Measurements from ENCODE around the gene SERPINA3.

Gene SERPINA3

DNA sequence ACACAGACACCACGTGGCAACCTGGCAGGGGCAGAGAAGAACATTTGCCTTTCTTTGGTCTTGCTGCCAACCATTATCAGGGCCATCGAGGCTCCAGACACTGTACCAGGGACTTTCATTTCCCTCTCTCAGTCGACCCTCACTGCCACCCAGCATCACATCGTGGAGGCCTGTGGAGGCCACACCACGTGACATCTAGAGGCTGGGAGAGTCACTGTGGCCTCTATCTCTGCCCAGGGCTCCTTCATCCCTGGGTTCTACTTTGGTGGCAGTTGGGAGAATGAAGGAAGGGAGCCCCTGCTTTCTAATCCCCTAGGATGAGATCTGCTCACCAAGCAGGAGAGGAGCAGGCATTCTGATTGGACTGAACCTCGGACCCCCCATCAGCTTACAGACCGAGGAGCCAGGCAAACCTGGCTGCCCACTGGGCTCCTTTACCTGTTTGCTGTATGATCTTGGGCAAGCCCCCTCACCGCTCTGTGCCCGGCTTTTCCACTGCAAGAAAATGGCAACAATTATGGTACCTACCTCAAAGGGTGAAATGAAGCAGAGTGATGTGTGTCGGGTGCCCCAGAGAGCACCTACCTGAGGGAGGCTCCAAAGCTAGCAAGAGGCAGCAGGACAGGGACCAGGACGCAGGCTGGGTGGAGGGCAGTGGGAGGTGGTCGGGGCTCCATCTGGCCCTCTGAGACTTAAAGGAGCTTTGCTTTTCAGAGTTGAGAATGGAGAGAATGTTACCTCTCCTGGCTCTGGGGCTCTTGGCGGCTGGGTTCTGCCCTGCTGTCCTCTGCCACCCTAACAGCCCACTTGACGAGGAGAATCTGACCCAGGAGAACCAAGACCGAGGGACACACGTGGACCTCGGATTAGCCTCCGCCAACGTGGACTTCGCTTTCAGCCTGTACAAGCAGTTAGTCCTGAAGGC lies 1.8 kb downstream of the SERPINA3 start:
- DNase-seq (ENCODE audit: low read depth) = no peak

DNA sequence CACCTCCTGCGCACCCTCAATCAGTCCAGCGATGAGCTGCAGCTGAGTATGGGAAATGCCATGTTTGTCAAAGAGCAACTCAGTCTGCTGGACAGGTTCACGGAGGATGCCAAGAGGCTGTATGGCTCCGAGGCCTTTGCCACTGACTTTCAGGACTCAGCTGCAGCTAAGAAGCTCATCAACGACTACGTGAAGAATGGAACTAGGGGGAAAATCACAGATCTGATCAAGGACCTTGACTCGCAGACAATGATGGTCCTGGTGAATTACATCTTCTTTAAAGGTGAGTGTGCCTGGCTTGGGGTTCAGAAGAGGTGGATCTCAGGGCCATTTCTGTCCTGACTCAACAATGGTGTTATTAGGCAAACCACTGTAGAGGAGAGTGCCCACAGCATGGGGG lies 2.6 kb downstream of the SERPINA3 start:
- DNase-seq (ENCODE audit: low read depth) = no peak

DNA sequence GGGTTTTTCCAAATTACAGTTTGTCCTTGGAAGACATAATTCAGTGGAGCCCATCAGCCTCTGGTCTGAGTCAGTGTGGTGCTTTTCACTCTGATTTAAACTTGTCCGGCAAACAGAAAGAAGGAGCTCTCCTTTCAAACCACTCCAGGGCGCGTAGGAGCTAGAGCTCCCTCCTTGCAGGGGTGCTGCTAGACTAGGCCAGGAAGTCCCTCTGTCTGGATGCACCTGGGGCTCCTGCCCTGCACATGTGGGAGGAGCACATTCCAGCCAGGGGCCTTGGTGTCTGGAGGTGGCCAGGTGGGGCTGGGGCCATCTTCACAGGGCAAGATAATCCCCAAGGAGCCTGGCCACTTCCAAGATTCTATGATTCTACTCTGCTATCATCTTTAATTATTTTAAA lies 3.1 kb downstream of the SERPINA3 start:
- DNase-seq (ENCODE audit: low read depth) = no peak

DNA sequence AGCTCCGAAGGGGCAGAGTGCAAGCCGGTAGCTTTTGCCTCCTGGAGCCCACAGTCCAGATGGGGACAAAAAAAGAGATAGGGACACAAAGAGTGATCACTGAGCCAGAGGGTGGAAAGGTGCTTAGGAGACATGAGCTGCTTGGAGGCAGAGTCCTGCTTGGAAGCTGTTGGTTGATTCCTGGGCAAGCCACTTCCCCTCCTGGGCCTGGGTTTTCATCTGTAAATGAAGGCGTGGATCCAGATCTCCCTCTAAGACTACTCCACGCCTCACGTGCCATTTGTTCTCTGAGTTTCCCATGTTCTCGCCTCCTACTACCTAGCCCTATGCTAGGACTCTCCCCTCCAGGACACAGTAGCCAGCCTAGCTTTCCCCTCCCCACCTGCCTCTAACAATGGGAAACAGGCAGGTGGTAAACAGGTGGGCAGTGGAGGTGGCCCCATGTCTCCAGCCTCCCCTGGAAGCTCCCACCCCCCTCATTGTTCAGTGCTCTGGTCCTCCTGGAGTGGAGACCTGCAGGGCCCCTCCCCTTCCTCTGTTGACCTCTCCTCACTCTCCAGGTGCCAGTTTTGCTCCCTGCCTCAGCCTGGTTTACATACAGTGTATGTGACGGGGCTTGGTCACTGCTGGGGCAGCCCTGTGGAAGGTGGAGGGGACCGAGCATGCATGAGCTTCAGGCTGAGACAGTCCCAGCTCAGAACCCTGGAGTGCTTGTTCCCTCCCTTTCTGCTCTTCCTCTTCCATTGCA lies 3.8 kb downstream of the SERPINA3 start:
- DNase-seq (ENCODE audit: low read depth) = no peak

DNA sequence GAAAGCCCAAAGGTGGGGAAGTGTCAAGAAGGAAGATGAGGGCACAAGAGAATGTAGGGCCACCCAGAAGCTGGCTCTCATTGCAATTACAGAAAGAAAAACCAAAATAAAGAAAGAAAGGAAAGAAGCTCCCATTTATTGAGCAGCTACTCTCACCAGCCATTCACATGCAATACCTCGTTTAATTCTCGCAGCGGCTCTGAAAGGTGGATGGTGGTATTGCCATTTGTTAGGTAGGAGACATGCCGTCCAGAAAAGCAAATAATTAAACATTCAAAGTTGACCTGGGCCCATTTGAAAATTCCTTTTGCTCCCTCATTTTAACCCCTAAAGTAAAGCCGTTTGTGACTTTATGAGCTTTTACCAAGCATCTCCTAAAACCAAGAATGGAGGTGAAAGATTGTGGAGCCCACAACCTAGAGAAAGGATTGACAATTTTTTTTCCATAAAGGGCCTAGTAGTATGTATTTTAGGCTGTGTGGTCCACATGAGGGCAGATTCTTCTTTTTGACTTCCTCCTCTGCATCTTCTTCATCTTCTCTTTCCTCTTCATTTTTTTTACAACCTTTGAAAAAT lies 5.3 kb downstream of the SERPINA3 start:
- DNase-seq (ENCODE audit: low read depth) = no peak

DNA sequence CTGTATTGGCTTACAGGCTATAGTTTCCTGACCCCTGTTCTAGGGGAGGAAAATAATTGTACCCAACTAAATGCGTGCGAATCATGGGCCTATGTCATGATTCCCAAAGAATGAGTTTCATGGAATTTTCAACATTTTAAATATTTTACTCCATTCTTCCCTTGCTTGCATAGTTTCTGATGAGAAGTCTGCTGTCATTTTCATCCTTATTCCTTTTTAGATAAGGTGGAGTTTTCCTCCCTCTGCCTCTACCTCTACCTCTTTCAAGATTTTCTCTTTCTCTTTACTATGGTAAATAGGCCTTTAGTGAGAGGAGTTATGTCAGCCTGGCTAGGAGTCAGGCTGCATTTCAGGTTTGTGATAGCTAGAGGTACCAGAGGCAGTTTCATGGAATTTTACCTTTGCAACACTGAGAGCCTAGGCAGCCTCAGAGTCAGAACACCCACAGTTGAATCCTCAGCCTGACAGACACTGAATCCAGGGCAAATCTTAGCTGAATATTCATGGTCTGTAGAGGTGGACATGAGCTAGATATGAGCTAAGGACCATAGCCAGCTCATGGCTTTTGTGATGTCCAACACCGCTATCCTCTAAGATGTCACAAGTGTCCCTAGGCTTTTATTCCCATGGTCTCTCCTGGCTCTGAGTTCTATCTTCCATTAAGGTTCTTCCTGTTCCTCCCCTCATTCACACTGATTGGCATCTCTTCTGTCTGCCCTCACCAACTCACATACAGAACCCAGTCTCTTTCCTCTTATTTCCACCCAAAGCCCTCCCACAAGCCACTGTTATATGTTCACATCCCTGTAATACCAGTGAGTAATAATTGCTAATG lies 6.0 kb downstream of the SERPINA3 start:
- DNase-seq (ENCODE audit: low read depth) = no peak

DNA sequence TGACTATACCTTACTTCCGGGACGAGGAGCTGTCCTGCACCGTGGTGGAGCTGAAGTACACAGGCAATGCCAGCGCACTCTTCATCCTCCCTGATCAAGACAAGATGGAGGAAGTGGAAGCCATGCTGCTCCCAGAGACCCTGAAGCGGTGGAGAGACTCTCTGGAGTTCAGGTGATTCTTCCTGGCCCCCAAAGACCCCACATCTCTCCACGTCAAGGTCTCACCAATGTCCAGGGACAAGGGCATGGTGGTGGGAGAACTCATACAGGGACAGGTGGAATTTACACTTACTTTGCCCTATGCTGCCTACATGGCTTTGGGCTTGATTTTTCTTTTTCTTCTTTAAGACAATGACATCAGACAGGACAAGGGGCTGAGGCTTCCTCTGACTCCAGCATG lies 7.1 kb downstream of the SERPINA3 start:
- DNase-seq (ENCODE audit: low read depth) = no peak

DNA sequence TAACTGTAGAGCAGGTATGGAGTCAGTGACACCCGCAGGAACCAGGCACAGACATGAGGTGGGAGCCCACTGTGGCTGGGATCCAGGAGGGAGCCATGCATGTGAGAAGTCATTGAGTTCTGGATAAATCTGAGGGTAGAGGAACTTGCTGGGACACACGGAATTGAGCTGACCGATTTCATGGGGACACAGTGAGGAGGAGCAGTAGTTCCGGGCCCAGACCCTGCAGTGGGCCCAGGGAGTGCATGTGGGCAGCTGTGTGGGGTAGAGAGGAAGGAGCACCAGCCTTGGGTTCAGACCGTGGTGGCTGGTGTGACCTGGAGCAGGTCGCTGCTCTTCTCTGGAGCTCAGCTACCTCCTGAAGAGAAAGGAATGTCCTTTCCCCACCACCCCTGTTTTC lies 8.4 kb downstream of the SERPINA3 start:
- DNase-seq (ENCODE audit: low read depth) = no peak

- no peak for DNase-seq (ENCODE audit: low read depth)
Measured at GRCh38 chr14:94621358-94622134, 9.4 kb downstream of the SERPINA3 start.

DNA sequence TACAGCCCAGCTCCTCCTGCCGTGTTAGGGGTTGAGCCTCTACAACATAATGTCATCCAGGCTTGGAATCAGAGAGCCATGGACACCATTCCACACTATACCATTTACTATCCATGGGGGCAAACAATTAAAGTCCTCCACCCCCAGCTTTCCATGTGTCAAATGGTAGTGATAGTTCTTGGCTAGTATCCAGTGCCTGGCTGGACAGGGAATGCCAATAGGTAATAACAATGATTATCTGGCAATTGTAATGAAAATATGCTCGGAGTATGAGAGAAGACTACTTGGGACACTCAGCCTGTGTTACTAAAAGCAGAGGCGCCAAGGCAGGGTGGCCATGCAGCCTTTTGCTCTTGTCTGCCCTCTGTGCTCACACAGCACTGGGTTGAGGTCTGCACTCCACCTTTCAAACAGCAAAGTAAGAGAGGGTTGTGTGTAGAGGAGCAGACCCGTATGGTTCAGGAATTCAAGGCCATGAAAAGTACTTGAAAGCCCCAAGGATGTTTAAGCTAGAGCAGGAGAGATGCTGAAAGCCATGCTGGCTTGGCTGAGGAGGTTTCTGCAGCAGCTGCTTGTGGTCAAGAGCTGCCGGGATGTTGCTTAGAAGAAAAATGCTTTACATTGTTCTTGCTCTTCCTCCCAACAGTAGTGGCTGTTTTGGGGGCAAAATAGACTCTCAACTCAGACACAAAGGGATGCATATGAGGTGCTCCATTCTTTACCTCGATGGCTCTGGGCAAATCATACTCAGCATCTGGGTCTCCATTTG lies 10.6 kb downstream of the SERPINA3 start:
- no peak for DNase-seq (ENCODE audit: low read depth)

DNA sequence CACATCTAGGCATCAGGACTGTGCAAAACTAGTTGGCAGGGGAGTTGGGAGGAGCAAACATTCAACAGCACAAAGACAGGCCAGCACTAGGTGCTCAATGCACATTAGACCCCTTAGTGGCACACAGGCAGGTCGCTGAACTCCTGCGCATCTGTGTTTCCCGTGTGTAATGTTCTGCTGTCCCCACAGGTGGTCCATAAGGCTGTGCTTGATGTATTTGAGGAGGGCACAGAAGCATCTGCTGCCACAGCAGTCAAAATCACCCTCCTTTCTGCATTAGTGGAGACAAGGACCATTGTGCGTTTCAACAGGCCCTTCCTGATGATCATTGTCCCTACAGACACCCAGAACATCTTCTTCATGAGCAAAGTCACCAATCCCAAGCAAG lies 11.2 kb downstream of the SERPINA3 start:
- DNase-seq (ENCODE audit: low read depth) = no peak

GRCh38 chr14:94623856-94624499 lies 11.8 kb downstream of the SERPINA3 start:
- no peak for DNase-seq (ENCODE audit: low read depth)

GRCh38 chr14:94624537-94625352 lies 12.6 kb downstream of the SERPINA3 start:
- no peak for DNase-seq (ENCODE audit: low read depth)

DNA sequence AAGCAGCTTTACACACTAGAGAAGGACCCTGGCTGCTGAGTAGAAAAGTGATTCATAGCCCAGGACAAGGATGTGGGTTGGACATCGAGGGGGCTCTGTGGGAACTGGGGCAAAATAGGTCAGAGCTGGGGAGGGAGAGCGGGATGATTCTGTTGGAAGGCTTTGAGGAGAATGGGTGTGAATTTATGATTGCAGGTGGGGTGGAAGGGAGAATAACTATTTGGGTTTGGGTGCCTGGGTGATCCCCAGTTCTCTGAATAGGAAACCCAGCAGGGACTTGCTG lies 13.1 kb downstream of the SERPINA3 start:
- DNase-seq (ENCODE audit: low read depth) = no peak

- no peak for DNase-seq (ENCODE audit: low read depth)
Measured at GRCh38 chr14:94628578-94628977, 16.4 kb downstream of the SERPINA3 start.

DNA sequence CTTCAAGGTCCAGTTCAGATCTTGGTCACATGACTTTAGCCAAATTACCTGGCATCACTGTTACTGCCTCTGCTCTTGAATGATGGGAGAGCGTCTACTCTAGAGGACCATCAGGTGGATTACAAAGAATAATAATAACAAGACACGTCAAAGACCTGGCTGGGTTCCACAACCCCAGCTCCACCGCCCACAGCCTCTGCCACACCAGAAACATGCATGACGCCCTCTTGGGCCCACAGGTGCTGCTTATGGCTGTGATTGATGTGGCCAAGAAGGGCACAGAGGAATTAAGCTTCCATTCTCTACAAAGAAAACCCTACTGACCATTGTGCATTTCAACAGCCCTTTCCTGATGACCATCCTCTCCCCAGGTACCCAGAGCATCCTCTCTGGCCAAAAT lies 18.2 kb downstream of the SERPINA3 start:
- DNase-seq (ENCODE audit: low read depth) = no peak

DNA sequence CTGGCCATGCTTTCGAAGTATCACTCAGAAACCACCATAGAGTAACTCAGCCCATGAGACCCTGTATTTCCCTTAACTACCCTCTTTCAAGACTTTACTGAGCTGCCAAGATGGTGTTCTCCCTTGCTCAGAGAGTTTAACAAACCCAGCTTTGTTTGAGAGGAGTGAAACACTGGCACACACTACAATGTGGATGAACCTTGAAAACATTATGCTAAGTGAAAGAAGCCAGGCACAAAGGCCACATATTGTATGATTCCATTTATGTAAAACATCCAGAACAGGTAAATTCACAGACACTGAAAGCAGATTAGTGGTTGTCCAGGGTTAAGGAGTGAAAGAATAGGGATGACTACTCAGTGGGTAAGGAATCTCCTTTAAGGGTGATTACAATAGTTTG lies 18.9 kb downstream of the SERPINA3 start:
- DNase-seq (ENCODE audit: low read depth) = no peak

- DNase-seq (ENCODE audit: low read depth) = no peak
Measured at GRCh38 chr14:94631536-94632304, 19.5 kb downstream of the SERPINA3 start.

DNA sequence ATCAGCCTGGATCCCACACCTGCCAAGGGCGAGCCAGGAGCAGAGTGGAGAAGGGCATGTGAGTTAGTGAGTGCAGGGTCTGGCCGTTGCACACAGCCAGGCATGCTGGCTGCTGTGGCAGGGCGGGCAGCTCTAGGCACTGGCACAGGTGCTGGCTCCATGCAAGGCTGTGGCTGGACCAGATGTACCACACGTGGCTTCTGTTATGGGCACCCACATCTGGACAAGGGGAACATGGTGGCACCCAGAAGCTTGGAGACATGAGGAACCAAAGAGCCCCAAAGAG lies 20.1 kb downstream of the SERPINA3 start:
- no peak for DNase-seq (ENCODE audit: low read depth)
